HepG2 (cell line): Measurements from ENCODE around the gene NEAT1. TPM values are rescaled to one million over a fixed set of nuclear protein-coding genes. Genes with fewer than 3 reads are reported as not detected.

ENCODE experiments used
- ATM ChIP-seq: fragments of 450-650 bp; IDR thresholded peaks from 2 replicates; pipeline ENCODE4 v1.7.1; 2017; ENCODE audit warnings: mild to moderate bottlenecking, borderline replicate concordance
- EEA1 ChIP-seq: sonication (generic); formaldehyde crosslinking; IDR thresholded peaks from 2 replicates; pipeline ENCODE4 v1.5.1; 2020; ENCODE audit warnings: mild to moderate bottlenecking, missing genetic modification reagents, borderline replicate concordance
- ELK4 ChIP-seq: sonication (generic); formaldehyde crosslinking; IDR thresholded peaks from 2 replicates; pipeline ENCODE4 v1.9.0; 2021; ENCODE audit warnings: missing genetic modification reagents, borderline replicate concordance
- IRF2 ChIP-seq: IDR thresholded peaks from 2 replicates; pipeline ENCODE4 v1.6.1; 2018; ENCODE audit warnings: missing genetic modification reagents, missing compliant biosample characterization
- KDM3A ChIP-seq: IDR thresholded peaks from 2 replicates; pipeline ENCODE4 v1.6.1; 2018; ENCODE audit warnings: low read depth, missing compliant biosample characterization
- KLF6 ChIP-seq: IDR thresholded peaks from 2 replicates; pipeline ENCODE4 v1.8.0; 2016; ENCODE audit warnings: missing biosample characterization, missing genetic modification reagents
- KMT2B ChIP-seq: IDR thresholded peaks from 2 replicates; pipeline ENCODE4 v1.6.1; 2016; ENCODE audit warnings: missing genetic modification reagents, missing compliant biosample characterization
- MATR3 ChIP-seq: sonication (generic); formaldehyde crosslinking; IDR thresholded peaks from 2 replicates; pipeline ENCODE4 v1.4.0; 2020; ENCODE audit warnings: missing genetic modification reagents
- ONECUT2 ChIP-seq: sonication (generic); formaldehyde crosslinking; IDR thresholded peaks from 2 replicates; pipeline ENCODE4 v1.4.0; 2020; ENCODE audit warnings: missing genetic modification reagents
- POLR2AphosphoS5 ChIP-seq: IDR thresholded peaks from 2 replicates; pipeline ENCODE4 v1.6.1; 2012; ENCODE audit warnings: low read depth, low read length
- REL ChIP-seq: sonication (generic); formaldehyde crosslinking; conservative IDR thresholded peaks from 2 replicates; pipeline ENCODE4 v1.8.0; 2022; ENCODE audit warnings: mild to moderate bottlenecking, missing genetic modification reagents, moderate library complexity
- SMYD3 ChIP-seq: sonication (generic); formaldehyde crosslinking; IDR thresholded peaks from 2 replicates; pipeline ENCODE4 v1.8.1; 2023; ENCODE audit warnings: mild to moderate bottlenecking, missing genetic modification reagents
- YY1 ChIP-seq: IDR thresholded peaks from 2 replicates; pipeline ENCODE4 v1.6.1; 2011; ENCODE audit warnings: low read length, low read depth, moderate library complexity, mild to moderate bottlenecking; ENCODE audit not compliant: insufficient read depth, insufficient replicate concordance
- ZFAT ChIP-seq: sonication (generic); formaldehyde crosslinking; conservative IDR thresholded peaks from 2 replicates; pipeline ENCODE4 v1.8.1; 2023; ENCODE audit warnings: missing genetic modification reagents, inconsistent platforms
- ZNF253 ChIP-seq: sonication (generic); formaldehyde crosslinking; IDR thresholded peaks from 2 replicates; pipeline ENCODE4 v1.8.0; 2022; ENCODE audit warnings: mild to moderate bottlenecking, missing genetic modification reagents, borderline replicate concordance
- ZNF256 ChIP-seq: sonication (generic); formaldehyde crosslinking; conservative IDR thresholded peaks from 2 replicates; pipeline ENCODE4 v1.4.0; 2020; ENCODE audit warnings: missing genetic modification reagents
- ZNF564 ChIP-seq: sonication (generic); formaldehyde crosslinking; IDR thresholded peaks from 2 replicates; pipeline ENCODE4 v1.8.1; 2023; ENCODE audit warnings: mild to moderate bottlenecking, missing genetic modification reagents
- ZNF746 ChIP-seq: sonication (generic); formaldehyde crosslinking; IDR thresholded peaks from 2 replicates; pipeline ENCODE4 v1.8.0; 2022; ENCODE audit warnings: mild to moderate bottlenecking, missing genetic modification reagents
- ZNF773 ChIP-seq: sonication (generic); formaldehyde crosslinking; IDR thresholded peaks from 2 replicates; pipeline ENCODE4 v1.4.0; 2020; ENCODE audit warnings: missing genetic modification reagents, borderline replicate concordance
- polyA plus RNA-seq, 8 experiments: library from polyadenylated mRNA; depleted of rRNA in 3 of 8; stranded (reverse) in 7 of 8; unstranded in 1 of 8; fragments of >200 nt; fragmentation: Illumina TruSeq in 4 of 8; extraction: Trizol in 4 of 8; gene quantifications; 2 replicates each; pipeline versions ENCODE4 v1.2.1 to v1.2.3, GENCODE V29; 2011 to 2016; ENCODE audit warnings: low read depth in 4 of 8, missing spikeins in 1 of 8, mixed read lengths in 1 of 8; ENCODE audit not compliant: insufficient read depth in 1 of 8
- total RNA-seq, 5 experiments: library from RNA; depleted of rRNA; stranded (reverse); fragments of >200 nt; fragmentation: Illumina TruSeq; extraction: Trizol; gene quantifications; 2 replicates each; pipeline ENCODE4 v1.2.3, GENCODE V29; 2016; ENCODE audit warnings: low read depth in 1 of 5
- TF ChIP-seq, protein P1 (sequence below): IDR thresholded peaks from 2 replicates; pipeline ENCODE4 v1.6.1; 2012; ENCODE audit warnings: low read depth, low read length, improper control_type of control experiment
- TF ChIP-seq, protein P2 (sequence below): sonication (generic); formaldehyde crosslinking; IDR thresholded peaks from 2 replicates; pipeline ENCODE4 v1.4.0; 2020; ENCODE audit warnings: missing genetic modification reagents, low read depth, mild to moderate bottlenecking, borderline replicate concordance
- TF ChIP-seq, protein P3 (sequence below): sonication (generic); formaldehyde crosslinking; IDR thresholded peaks from 2 replicates; pipeline ENCODE4 v1.4.0; 2020; ENCODE audit warnings: mild to moderate bottlenecking, missing genetic modification reagents
- TF ChIP-seq, protein P4 (sequence below): sonication (generic); formaldehyde crosslinking; IDR thresholded peaks from 2 replicates; pipeline ENCODE4 v1.4.0; 2020; ENCODE audit warnings: mild to moderate bottlenecking, missing genetic modification reagents
- TF ChIP-seq, protein P5 (sequence below): sonication (generic); formaldehyde crosslinking; IDR thresholded peaks from 2 replicates; pipeline ENCODE4 v1.5.0; 2020; ENCODE audit warnings: mild to moderate bottlenecking, low read depth, missing genetic modification reagents, borderline replicate concordance

Gene NEAT1
- total and polyA plus RNA-seq, 2 of the 13 experiments (the other 11 are each of a cell fraction or from before 2014, with no cell fraction given) = 20.5 to 41.2 TPM

- TF ChIP-seq, protein P1, sequence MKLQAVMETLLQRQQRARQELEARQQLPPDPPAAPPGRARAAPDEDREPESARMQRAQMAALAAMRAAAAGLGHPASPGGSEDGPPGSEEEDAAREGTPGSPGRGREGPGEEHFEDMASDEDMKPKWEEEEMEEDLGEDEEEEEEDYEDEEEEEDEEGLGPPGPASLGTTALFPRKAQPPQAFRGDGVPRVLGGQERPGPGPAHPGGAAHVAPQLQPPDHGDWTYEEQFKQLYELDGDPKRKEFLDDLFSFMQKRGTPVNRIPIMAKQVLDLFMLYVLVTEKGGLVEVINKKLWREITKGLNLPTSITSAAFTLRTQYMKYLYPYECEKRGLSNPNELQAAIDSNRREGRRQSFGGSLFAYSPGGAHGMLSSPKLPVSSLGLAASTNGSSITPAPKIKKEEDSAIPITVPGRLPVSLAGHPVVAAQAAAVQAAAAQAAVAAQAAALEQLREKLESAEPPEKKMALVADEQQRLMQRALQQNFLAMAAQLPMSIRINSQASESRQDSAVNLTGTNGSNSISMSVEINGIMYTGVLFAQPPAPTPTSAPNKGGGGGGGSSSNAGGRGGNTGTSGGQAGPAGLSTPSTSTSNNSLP = no peak
- TF ChIP-seq SMYD3 (CRISPR knock-in tag) (no peak), YY1 (no peak), ATM (no peak), KDM3A (CRISPR knock-in tag) (no peak), ONECUT2 (CRISPR knock-in tag) (no peak), ZNF773 (CRISPR knock-in tag) (no peak), ZNF746 (no peak), KMT2B (CRISPR knock-in tag) (no peak), ELK4 (CRISPR knock-in tag) (no peak), KLF6 (CRISPR knock-in tag) (no peak), POLR2AphosphoS5 (no peak), IRF2 (CRISPR knock-in tag) (0 out of 2 replicates have a peak, but pooled peaks have one; percentile 8), EEA1 (CRISPR knock-in tag) (no peak), REL (CRISPR knock-in tag) (0 out of 2 replicates have a peak, but pooled peaks have one; percentile 52), MATR3 (CRISPR knock-in tag) (no peak), ZNF256 (CRISPR knock-in tag) (no peak), ZFAT (CRISPR knock-in tag) (no peak), ZNF564 (CRISPR knock-in tag) (no peak), ZNF253 (CRISPR knock-in tag) (no peak)
- TF ChIP-seq, protein P2, sequence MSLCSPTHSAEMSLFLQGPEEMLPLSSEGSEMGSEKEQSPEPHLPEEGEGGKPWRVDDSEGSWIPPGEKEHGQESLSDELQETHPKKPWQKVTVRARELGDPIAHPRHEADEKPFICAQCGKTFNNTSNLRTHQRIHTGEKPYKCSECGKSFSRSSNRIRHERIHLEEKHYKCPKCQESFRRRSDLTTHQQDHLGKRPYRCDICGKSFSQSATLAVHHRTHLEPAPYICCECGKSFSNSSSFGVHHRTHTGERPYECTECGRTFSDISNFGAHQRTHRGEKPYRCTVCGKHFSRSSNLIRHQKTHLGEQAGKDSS (CRISPR knock-in tag) = no peak
- TF ChIP-seq, protein P3, sequence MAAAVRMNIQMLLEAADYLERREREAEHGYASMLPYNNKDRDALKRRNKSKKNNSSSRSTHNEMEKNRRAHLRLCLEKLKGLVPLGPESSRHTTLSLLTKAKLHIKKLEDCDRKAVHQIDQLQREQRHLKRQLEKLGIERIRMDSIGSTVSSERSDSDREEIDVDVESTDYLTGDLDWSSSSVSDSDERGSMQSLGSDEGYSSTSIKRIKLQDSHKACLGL (CRISPR knock-in tag) = no peak
- TF ChIP-seq, protein P4, sequence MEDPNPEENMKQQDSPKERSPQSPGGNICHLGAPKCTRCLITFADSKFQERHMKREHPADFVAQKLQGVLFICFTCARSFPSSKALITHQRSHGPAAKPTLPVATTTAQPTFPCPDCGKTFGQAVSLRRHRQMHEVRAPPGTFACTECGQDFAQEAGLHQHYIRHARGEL (CRISPR knock-in tag) = no peak
- TF ChIP-seq, protein P5, sequence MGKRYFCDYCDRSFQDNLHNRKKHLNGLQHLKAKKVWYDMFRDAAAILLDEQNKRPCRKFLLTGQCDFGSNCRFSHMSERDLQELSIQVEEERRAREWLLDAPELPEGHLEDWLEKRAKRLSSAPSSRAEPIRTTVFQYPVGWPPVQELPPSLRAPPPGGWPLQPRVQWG (CRISPR knock-in tag) = no peak
Observed at GRCh38 chr11:65415499-65416340, 6.9 kb upstream of the NEAT1 start (continued).
